T follicular helper cell (primary cell): ENCODE measurements around the gene LINC00237.

ENCODE experiments used
- DNase-seq: peaks from one replicate; pipeline ENCODE4 v3.0.0-alpha.2; 2020; ENCODE audit warnings: low read depth

Gene LINC00237

GRCh38 chr20:21046413-21047070, 59.6 kb downstream of the LINC00237 start:
- no peak for DNase-seq
